ENCODE results near the gene UBL4A. TPM values are rescaled to one million over a fixed set of nuclear protein-coding genes. Genes with fewer than 3 reads are reported as not detected.
A peak's percentile ranks its signal among the peaks of the same experiment; 100 is the strongest.

Gene UBL4A
- total RNA-seq, 4 donors from 2014 or later = 32.9 to 63.4 (median 41.3) TPM

GRCh38 chrX:154531626-154532025 is 45.2 kb upstream of the UBL4A start:
- no CpG with 5 or more reads among the region's 16 CpGs for WGBS, 2 donors
- Histone ChIP-seq H3K9me3 (no peaks in the 10 kb centered on the region), H3K36me3 (peaks cover 7 to 8% of the 10 kb centered on the region in 2 donors), H3K4me3 (replicated peaks in 1 of 3) (no peak overlapping the region), H3K27ac (peak overlapping the region in 1 of 3 donors; percentile 45), H3K27me3 (no peaks in the 10 kb centered on the region), H3K4me1 (peaks cover 0 to 17% of the 10 kb centered on the region in 2 donors)
- TF ChIP-seq CTCF (IDR thresholded peaks at IDR 0.05) (no peak), POLR2A (IDR thresholded peaks at IDR 0.05) (no peak)
- peak; percentile 80 to 89 for DNase-seq
- intact Hi-C loops (cut with DNase I) = loop anchor here (5.0 kb wide), 1 partner anchor 129 kb away; no protein-coding TSS in a partner anchor

GRCh38 chrX:154530286-154530685 is 43.9 kb upstream of the UBL4A start:
- 100% methylated on average over 1 of the region's 11 CpGs; no CpG with 5 or more reads in 1 of the 2 donors for WGBS, 2 donors
- peaks cover 4 to 7% of the 10 kb centered on the region in 2 donors for H3K36me3 ChIP-seq
- H3K4me1 ChIP-seq = peaks cover 0 to 21% of the 10 kb centered on the region in 2 donors
- H3K4me3 ChIP-seq (replicated peaks in 1 of 3) = no peak overlapping the region
- H3K27me3 ChIP-seq = no peaks in the 10 kb centered on the region
- peak; percentile 40 to 53 for DNase-seq
- TF ChIP-seq CTCF (IDR thresholded peaks at IDR 0.05) (no peak), POLR2A (IDR thresholded peaks at IDR 0.05) (no peak)
- peak overlapping the region in 1 of 3 donors; percentile 19 for H3K27ac ChIP-seq
- intact Hi-C loops (cut with DNase I) = loop anchor here (5.0 kb wide), 1 partner anchor 128 kb away; no protein-coding TSS in a partner anchor
- H3K9me3 ChIP-seq = no peaks in the 10 kb centered on the region

- H3K36me3 ChIP-seq = peaks cover 0 to 7% of the 10 kb centered on the region in 2 donors
- H3K27ac ChIP-seq = no peak overlapping the region
- no peak overlapping the region for H3K4me3 ChIP-seq (replicated peaks in 1 of 3)
- no peak for TF ChIP-seq CTCF (IDR thresholded peaks at IDR 0.05)
- no peak for TF ChIP-seq POLR2A (IDR thresholded peaks at IDR 0.05)
- DNase-seq = peak in 1 of 2 donors; percentile 5
- intact Hi-C loops (cut with DNase I) = no loop called here
- H3K9me3 ChIP-seq = no peaks in the 10 kb centered on the region
- peaks cover 0 to 15% of the 10 kb centered on the region in 2 donors for H3K4me1 ChIP-seq
- H3K27me3 ChIP-seq = no peaks in the 10 kb centered on the region
- 86 to 91% methylated on average over 5 to 6 of the region's 6 CpGs for WGBS, 2 donors
These were observed 42.8 kb upstream of the UBL4A start for GRCh38 chrX:154529206-154529612.

GRCh38 chrX:154526901-154527675 is 40.7 kb upstream of the UBL4A start:
- H3K4me3 ChIP-seq (replicated peaks in 1 of 3) = no peak overlapping the region
- peak; percentile 92 to 94 for DNase-seq
- 1 to 2% methylated on average over 6 to 11 of the region's 15 CpGs for WGBS, 2 donors

More at GRCh38 chrX:154526901-154527675, 40.7 kb upstream of the UBL4A start:
- Histone ChIP-seq H3K27ac (peak overlapping the region; percentile 8 to 88 (median 63)), H3K36me3 (no peaks in the 10 kb centered on the region), H3K27me3 (no peaks in the 10 kb centered on the region), H3K4me1 (peaks cover 0 to 15% of the 10 kb centered on the region in 2 donors), H3K9me3 (no peaks in the 10 kb centered on the region)
- TF ChIP-seq CTCF (IDR thresholded peaks at IDR 0.05) (peak in 4 of 6 experiments; percentile 39 to 58 (median 51)), POLR2A (IDR thresholded peaks at IDR 0.05) (peak in 1 of 2 donors; percentile 47)
- intact Hi-C loops (cut with DNase I) = no loop called here

All from thyroid gland (tissue), 4 donors.